Mucosa of descending colon (tissue), 3 donors: ENCODE results near the gene PHYHD1. TPM values are rescaled to one million over a fixed set of nuclear protein-coding genes. Genes with fewer than 3 reads are reported as not detected.

Experiments used
- ATAC-seq: fragments of 200-7000 bp; cut with Tn5 transposase; one replicate; pipeline ENCODE4 v1.9.1; 2020; ENCODE audit warnings: mild to moderate bottlenecking, moderate library complexity
- DNase-seq, 3 donors: peaks; one replicate each; pipeline ENCODE4 v3.0.0-alpha.2; 2020
- H3K36me3 ChIP-seq: fragments of 200-600 bp; one replicate; pipeline ENCODE4 v1.8.0; 2021; ENCODE audit warnings: low read depth, mild to moderate bottlenecking
- H3K4me1 ChIP-seq: fragments of 200-600 bp; one replicate; pipeline ENCODE4 v1.8.0; 2021; ENCODE audit warnings: low read depth, mild to moderate bottlenecking
- H3K4me3 ChIP-seq: fragments of 200-600 bp; one replicate; pipeline ENCODE4 v1.8.0; 2021; ENCODE audit warnings: mild to moderate bottlenecking
- H3K9me3 ChIP-seq: fragments of 200-600 bp; one replicate; pipeline ENCODE4 v1.8.0; 2021; ENCODE audit warnings: mild to moderate bottlenecking
- intact Hi-C, 2 donors: fragments of 100-400 bp; cut with DNase I in 1 of 2; cut with micrococcal nuclease in 1 of 2; formaldehyde crosslinking; loops; one replicate each; pipeline versions ENCODE4 v1.11.0 to v1.11.1; 2022; cut with DNase I, micrococcal nuclease
- total RNA-seq, 3 donors: library from RNA; stranded (reverse); fragmentation: NEBNext Ultra II Directional in 2 of 3; extraction: Animal tissue kit (Norgen Biotek cat#: 25700) in 2 of 3; gene quantifications; one replicate each; pipeline versions ENCODE4 v1.2.1 to v1.2.4, GENCODE V29; 2021 to 2023
- TF ChIP-seq, protein P1 (sequence below): fragments of 200-600 bp; IDR thresholded peaks from one replicate; pipeline ENCODE4 v1.8.0; 2022; ENCODE audit warnings: antibody characterized with exemption, mild to moderate bottlenecking
- donor health status: DM: no; HTN: no; CAD: no; lungs with moderate emphysema.
- donor health status: DM: no; HTN: no; CAD: no.
- donor health status: DM: no; HTN: yes; CAD: no.

PHYHD1 gene
- total RNA-seq, 3 donors from 2014 or later, result 2.2 to 19.0 (median 5.2) TPM

DNA sequence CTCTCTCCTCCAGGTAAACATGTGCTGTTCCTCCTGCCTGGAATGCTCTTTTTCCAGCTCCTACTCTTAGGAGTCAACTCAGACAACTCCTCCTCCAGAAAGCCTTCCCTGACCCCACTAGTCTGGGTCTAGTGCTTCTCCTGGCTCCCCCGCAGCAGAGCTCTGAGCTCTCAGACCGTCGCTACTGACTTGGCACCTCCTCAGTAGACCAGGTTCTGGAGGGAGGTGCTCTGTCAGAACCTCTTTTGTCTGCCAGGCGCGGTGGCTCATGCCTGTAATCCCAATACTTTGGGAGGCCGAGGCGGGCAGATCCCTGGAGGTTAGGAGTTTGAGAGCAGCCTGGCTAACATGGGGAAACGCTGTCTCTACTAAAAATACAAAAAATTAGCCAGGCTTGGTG lies 35.4 kb upstream of the PHYHD1 start:
- ATAC-seq (no peak), DNase-seq (no peak)
- TF ChIP-seq, protein P1, sequence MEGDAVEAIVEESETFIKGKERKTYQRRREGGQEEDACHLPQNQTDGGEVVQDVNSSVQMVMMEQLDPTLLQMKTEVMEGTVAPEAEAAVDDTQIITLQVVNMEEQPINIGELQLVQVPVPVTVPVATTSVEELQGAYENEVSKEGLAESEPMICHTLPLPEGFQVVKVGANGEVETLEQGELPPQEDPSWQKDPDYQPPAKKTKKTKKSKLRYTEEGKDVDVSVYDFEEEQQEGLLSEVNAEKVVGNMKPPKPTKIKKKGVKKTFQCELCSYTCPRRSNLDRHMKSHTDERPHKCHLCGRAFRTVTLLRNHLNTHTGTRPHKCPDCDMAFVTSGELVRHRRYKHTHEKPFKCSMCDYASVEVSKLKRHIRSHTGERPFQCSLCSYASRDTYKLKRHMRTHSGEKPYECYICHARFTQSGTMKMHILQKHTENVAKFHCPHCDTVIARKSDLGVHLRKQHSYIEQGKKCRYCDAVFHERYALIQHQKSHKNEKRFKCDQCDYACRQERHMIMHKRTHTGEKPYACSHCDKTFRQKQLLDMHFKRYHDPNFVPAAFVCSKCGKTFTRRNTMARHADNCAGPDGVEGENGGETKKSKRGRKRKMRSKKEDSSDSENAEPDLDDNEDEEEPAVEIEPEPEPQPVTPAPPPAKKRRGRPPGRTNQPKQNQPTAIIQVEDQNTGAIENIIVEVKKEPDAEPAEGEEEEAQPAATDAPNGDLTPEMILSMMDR, result no peak
- no peaks in the 10 kb centered on the region for H3K36me3 ChIP-seq
- H3K9me3 ChIP-seq, result no peaks in the 10 kb centered on the region
- intact Hi-C loops, result no loop called here
- no peak overlapping the region for H3K4me3 ChIP-seq
- H3K4me1 ChIP-seq, result peaks cover 15% of the 10 kb centered on the region

DNA sequence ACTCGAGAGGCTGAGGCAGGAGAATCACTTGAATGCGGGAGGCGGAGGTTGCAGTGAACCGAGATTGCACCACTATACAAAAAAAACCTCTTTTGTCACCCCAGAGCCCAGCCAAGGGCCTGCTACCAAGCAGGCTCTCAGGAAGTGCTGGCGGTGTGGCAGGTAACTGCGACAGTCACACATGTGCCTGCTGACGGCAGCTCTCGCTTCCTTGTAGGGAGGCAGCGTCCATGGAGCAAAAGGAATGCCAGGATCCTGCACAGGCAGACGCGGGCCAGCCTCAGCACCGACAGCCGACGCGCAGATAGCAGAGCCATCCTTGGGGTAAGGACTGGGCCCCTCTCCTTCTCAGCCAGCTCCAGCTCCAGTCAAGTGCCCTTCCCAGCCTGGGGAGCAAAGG lies 35.0 kb upstream of the PHYHD1 start:
- ATAC-seq (no peak), DNase-seq (no peak)
- no peaks in the 10 kb centered on the region for H3K36me3 ChIP-seq
- no peak overlapping the region for H3K4me3 ChIP-seq
- no peaks in the 10 kb centered on the region for H3K9me3 ChIP-seq
- peaks cover 15% of the 10 kb centered on the region for H3K4me1 ChIP-seq
- intact Hi-C loops, result no loop called here
- TF ChIP-seq, protein P1, result no peak

DNA sequence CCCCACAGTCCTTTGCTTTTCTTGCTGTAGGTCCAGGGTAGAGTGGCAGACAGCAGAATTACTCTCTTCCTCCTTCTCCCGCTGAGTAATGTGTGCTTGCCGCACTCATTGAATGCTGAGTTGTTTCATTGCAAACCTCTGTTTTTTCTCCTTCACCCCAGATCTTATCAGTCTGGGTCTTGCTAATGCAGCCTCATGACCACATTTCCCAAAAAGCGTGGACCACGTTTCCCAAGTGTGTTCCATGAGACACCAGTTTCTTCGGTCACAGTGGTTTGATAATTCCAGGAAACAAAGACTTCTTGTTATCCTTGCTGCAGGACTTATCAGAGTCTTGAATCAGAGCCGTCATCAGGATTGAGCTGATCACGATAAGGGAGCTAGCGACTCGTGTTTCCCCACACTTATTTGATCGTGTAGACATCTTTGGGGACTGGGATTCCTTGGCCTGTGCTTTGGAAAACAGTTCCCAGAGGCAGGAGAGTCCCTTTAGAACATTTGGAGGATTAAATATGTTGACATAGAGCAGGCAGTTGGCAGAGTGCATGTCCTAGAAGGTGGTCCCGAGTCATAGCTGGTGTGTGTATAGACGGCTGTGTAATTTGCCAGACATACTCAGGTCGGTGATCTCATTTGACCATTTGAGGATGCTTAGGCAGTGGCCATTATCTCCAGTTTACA lies 34.4 kb upstream of the PHYHD1 start:
- no peak for DNase-seq
- intact Hi-C loops, result no loop called here
- TF ChIP-seq, protein P1, result no peak
- Histone ChIP-seq H3K4me3 (no peak overlapping the region), H3K4me1 (peaks cover 19% of the 10 kb centered on the region), H3K9me3 (no peaks in the 10 kb centered on the region), H3K36me3 (no peaks in the 10 kb centered on the region)
- no peak for ATAC-seq

DNA sequence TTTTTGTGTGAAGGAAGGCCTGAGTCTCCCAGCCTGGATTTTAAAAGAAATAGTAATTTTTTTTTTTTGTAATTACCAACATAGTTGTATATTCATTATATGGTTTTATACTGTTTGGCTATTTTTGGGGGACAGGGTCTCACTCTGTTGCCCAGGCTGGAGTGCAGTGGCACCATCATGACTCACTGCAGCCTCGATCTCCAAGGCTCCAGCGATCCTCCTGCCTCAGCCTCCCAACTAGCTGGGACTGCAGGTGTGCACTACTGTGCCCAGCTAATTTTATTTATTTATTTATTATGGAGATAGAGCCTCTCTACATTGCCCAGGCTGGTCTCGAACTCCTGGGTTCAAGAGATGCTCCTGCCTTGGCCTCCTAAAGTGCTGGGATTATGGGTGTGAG lies 33.7 kb upstream of the PHYHD1 start:
- intact Hi-C loops, result no loop called here
- Histone ChIP-seq H3K4me1 (peaks cover 25% of the 10 kb centered on the region), H3K36me3 (no peaks in the 10 kb centered on the region), H3K4me3 (no peak overlapping the region), H3K9me3 (no peaks in the 10 kb centered on the region)
- no peak for DNase-seq
- ATAC-seq, result no peak
- TF ChIP-seq, protein P1, result no peak

DNA sequence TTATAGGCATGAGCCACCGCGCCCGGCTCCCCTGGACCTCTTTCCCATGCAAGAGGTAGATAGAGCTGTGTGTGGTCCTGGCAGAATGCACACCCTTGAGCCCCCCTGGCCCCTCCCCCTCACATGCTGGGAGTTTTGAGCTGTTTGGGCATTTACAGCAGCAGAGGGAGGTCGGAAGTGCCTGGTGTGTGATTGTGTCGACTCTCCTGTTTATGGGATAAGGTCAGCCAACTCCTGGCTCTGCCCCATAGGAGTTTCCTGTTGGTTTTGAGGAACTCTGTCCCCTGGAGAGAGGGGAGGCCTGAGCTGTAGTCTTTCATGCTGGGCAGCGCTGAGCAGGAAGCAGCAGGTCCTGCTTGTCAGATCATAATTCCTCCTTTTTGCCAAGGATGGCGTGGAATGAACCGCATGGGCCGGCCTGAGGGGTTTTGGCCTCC lies 32.9 kb upstream of the PHYHD1 start:
- intact Hi-C loops, result no loop called here
- Histone ChIP-seq H3K36me3 (no peaks in the 10 kb centered on the region), H3K4me3 (no peak overlapping the region), H3K4me1 (peaks cover 34% of the 10 kb centered on the region), H3K9me3 (no peaks in the 10 kb centered on the region)
- ATAC-seq (no peak), DNase-seq (no peak)
- TF ChIP-seq, protein P1, result no peak
